Fibroblast of pulmonary artery (primary cell): ENCODE measurements around the gene ELF1.
A peak's percentile ranks its signal among the peaks of the same experiment; 100 is the strongest.
"Not testable (repeated sequence)": the region's sequence is repeated elsewhere in the genome, so short reads cannot be mapped to it uniquely, and the experiment has no call there.

Experiments used
- DNase-seq: peaks from one replicate; pipeline ENCODE4 v3.0.0-alpha.2; 2010; ENCODE audit warnings: low read depth
- H3K4me3 ChIP-seq: replicated peaks from 2 replicates; pipeline ENCODE4 v1.5.1; 2011; ENCODE audit warnings: low read depth, mild to moderate bottlenecking, control low read depth, low read length, moderate library complexity
- CTCF ChIP-seq: IDR thresholded peaks from 2 replicates; pipeline ENCODE4 v1.5.1; 2011; ENCODE audit warnings: mild to moderate bottlenecking, control low read depth, low read length, inconsistent platforms; ENCODE audit errors: missing control alignments

ELF1 gene

GRCh38 chr13:41054212-41054877, 35.2 kb upstream of the ELF1 start:
- DNase-seq = peak; percentile 64

GRCh38 chr13:41053384-41053826, 34.3 kb upstream of the ELF1 start:
- no peak for TF ChIP-seq CTCF
- H3K4me3 ChIP-seq = peak overlapping the region; percentile 15
- peak; percentile 77 for DNase-seq

More at GRCh38 chr13:41054212-41054877, 35.2 kb upstream of the ELF1 start:
- H3K4me3 ChIP-seq = no peak overlapping the region
- peak; percentile 44 for TF ChIP-seq CTCF

GRCh38 chr13:41052441-41052840, 33.3 kb upstream of the ELF1 start:
- no peak for TF ChIP-seq CTCF
- DNase-seq = no peak
- no peak overlapping the region for H3K4me3 ChIP-seq

- peak; percentile 42 for DNase-seq
- no peak overlapping the region for H3K4me3 ChIP-seq
- no peak for TF ChIP-seq CTCF
These were observed 30.6 kb upstream of the ELF1 start for GRCh38 chr13:41049480-41050440.

- no peak for TF ChIP-seq CTCF
- H3K4me3 ChIP-seq = no peak overlapping the region
- DNase-seq = no peak
These were observed 29.5 kb upstream of the ELF1 start for GRCh38 chr13:41048640-41049039.

GRCh38 chr13:41042419-41042818, 23.3 kb upstream of the ELF1 start:
- not testable (repeated sequence) for DNase-seq, H3K4me3 ChIP-seq

GRCh38 chr13:41040584-41041334, 21.6 kb upstream of the ELF1 start:
- no peak for TF ChIP-seq CTCF
- DNase-seq = no peak
- H3K4me3 ChIP-seq = no peak overlapping the region
